Activated B cell treated with CpG ODN at 0.5 μM for 24 hours (primary cell): Measurements from ENCODE around the gene APLP2. TPM values are rescaled to one million over a fixed set of nuclear protein-coding genes. Genes with fewer than 3 reads are reported as not detected.

Experiments
- ATAC-seq: fragments of 200-7000 bp; cut with Tn5 transposase; one replicate; pipeline ENCODE4 v1.10.0; 2021; ENCODE audit warnings: low read depth, mild to moderate bottlenecking, moderate library complexity
- CTCF ChIA-PET: fragments of 350-600 bp; sonication (Branson Sonifier 250); formaldehyde crosslinking; loops from one replicate; lab custom pipeline; 2021; ENCODE audit warnings: antibody characterized with exemption; lab: Charles Lee
- POLR2A ChIA-PET: fragments of 350-600 bp; sonication (Branson Sonifier 250); formaldehyde crosslinking; loops from one replicate; lab custom pipeline; 2021; ENCODE audit warnings: antibody characterized with exemption; lab: Charles Lee
- DNase-seq: peaks from one replicate; pipeline ENCODE4 v3.0.0; 2022
- H3K27ac Mint-ChIP-seq: one replicate; pipeline ENCODE4 v1.8.0; 2020; ENCODE audit warnings: mixed read lengths
- H3K27me3 Mint-ChIP-seq: one replicate; pipeline ENCODE4 v1.8.0; 2021; ENCODE audit warnings: mixed read lengths
- H3K36me3 Mint-ChIP-seq: one replicate; pipeline ENCODE4 v1.8.0; 2021; ENCODE audit warnings: low read depth, mixed read lengths
- H3K4me1 Mint-ChIP-seq: one replicate; pipeline ENCODE4 v1.8.0; 2021; ENCODE audit warnings: mixed read lengths
- H3K4me3 Mint-ChIP-seq: one replicate; pipeline ENCODE4 v1.8.0; 2020; ENCODE audit warnings: mild to moderate bottlenecking, mixed read lengths
- H3K9me3 Mint-ChIP-seq: one replicate; pipeline ENCODE4 v1.8.0; 2020; ENCODE audit warnings: mixed read lengths
- CTCF ChIP-seq: fragments of 200-600 bp; IDR thresholded peaks from one replicate; pipeline ENCODE4 v1.8.0; 2022; ENCODE audit warnings: antibody characterized with exemption, mild to moderate bottlenecking
- intact Hi-C: fragments of 100-400 bp; cut with micrococcal nuclease; formaldehyde crosslinking; loops from one replicate; pipeline ENCODE4 v1.15.1; 2024
- total RNA-seq: library from RNA; stranded (reverse); gene quantifications from 2 replicates; pipeline ENCODE4 v1.2.3, GENCODE V29; 2022

The APLP2 gene
- total RNA-seq, 1 donor from 2014 or later, result 50.8 TPM

- Mint-ChIP-seq H3K4me1 (peaks cover 56% of the 10 kb centered on the region), H3K36me3 (peaks cover 16% of the 10 kb centered on the region), H3K9me3 (no peaks in the 10 kb centered on the region), H3K27ac (no peak overlapping the region), H3K27me3 (no peaks in the 10 kb centered on the region), H3K4me3 (no peak overlapping the region)
- ATAC-seq (no peak), DNase-seq (no peak)
- no peak for TF ChIP-seq CTCF
- CTCF ChIA-PET, result no interaction called here
- intact Hi-C loops, result no loop called here
- POLR2A ChIA-PET, result no interaction called here
These were observed 79.2 kb downstream of the APLP2 start for GRCh38 chr11:130148796-130149326.

- ChIA-PET POLR2A (interaction anchor here (1.8 kb wide), 2 partner anchors 9 to 11 kb away, joined by 5 to 8 read pairs; partner anchors contain the start of gene ST14), CTCF (interaction anchor here (1.3 to 1.6 kb wide), 2 partner anchors 18 to 62 kb away, joined by 5 to 9 read pairs; no protein-coding TSS in a partner anchor)
- Mint-ChIP-seq H3K4me3 (no peak overlapping the region), H3K4me1 (peaks cover 54% of the 10 kb centered on the region), H3K27me3 (no peaks in the 10 kb centered on the region), H3K36me3 (no peaks in the 10 kb centered on the region), H3K9me3 (no peaks in the 10 kb centered on the region), H3K27ac (no peak overlapping the region)
- no peak for TF ChIP-seq CTCF
- ATAC-seq (no peak), DNase-seq (no peak)
- intact Hi-C loops, result no loop called here
These were observed 81.1 kb downstream of the APLP2 start for GRCh38 chr11:130150790-130151189.

GRCh38 chr11:130151196-130151595 lies 81.5 kb downstream of the APLP2 start:
- no peak for TF ChIP-seq CTCF
- peaks cover 53% of the 10 kb centered on the region for H3K4me1 Mint-ChIP-seq
- intact Hi-C loops, result no loop called here
- ATAC-seq (no peak), DNase-seq (no peak)
- no peak overlapping the region for H3K4me3 Mint-ChIP-seq
- no peaks in the 10 kb centered on the region for H3K36me3 Mint-ChIP-seq
- no peaks in the 10 kb centered on the region for H3K27me3 Mint-ChIP-seq
- POLR2A ChIA-PET, result interaction anchor here (0.5 to 1.8 kb wide), 3 partner anchors 8 to 147 kb away, joined by 5 to 9 read pairs (median 8); partner anchors contain the start of gene ST14
- H3K9me3 Mint-ChIP-seq, result no peaks in the 10 kb centered on the region
- CTCF ChIA-PET, result interaction anchor here (1.3 to 1.6 kb wide), 2 partner anchors 19 to 62 kb away, joined by 5 to 9 read pairs; no protein-coding TSS in a partner anchor
- no peak overlapping the region for H3K27ac Mint-ChIP-seq

GRCh38 chr11:130156108-130157022 lies 86.7 kb downstream of the APLP2 start:
- ATAC-seq (no peak), DNase-seq (no peak)
- Mint-ChIP-seq H3K4me1 (peaks cover 35% of the 10 kb centered on the region), H3K27me3 (no peaks in the 10 kb centered on the region), H3K36me3 (no peaks in the 10 kb centered on the region), H3K27ac (no peak overlapping the region), H3K4me3 (no peak overlapping the region), H3K9me3 (no peaks in the 10 kb centered on the region)
- ChIA-PET CTCF (interaction anchor here (1.2 kb wide), 1 partner anchor 25 kb away, joined by 3 read pairs; no protein-coding TSS in a partner anchor), POLR2A (interaction anchor here (0.6 to 1.7 kb wide), 2 partner anchors 9 to 85 kb away, joined by 4 to 5 read pairs; no protein-coding TSS in a partner anchor)
- TF ChIP-seq CTCF, result no peak
- intact Hi-C loops, result no loop called here

GRCh38 chr11:130157101-130157500 lies 87.4 kb downstream of the APLP2 start:
- Mint-ChIP-seq H3K36me3 (no peaks in the 10 kb centered on the region), H3K4me3 (no peak overlapping the region), H3K9me3 (no peaks in the 10 kb centered on the region), H3K4me1 (peaks cover 34% of the 10 kb centered on the region), H3K27ac (no peak overlapping the region), H3K27me3 (no peaks in the 10 kb centered on the region)
- intact Hi-C loops, result no loop called here
- ATAC-seq, result no peak
- POLR2A ChIA-PET, result interaction anchor here (1.7 kb wide), 1 partner anchor 8 kb away, joined by 5 read pairs; no protein-coding TSS in a partner anchor
- no peak for DNase-seq
- TF ChIP-seq CTCF, result no peak
- CTCF ChIA-PET, result interaction anchor here (1.2 kb wide), 1 partner anchor 25 kb away, joined by 3 read pairs; no protein-coding TSS in a partner anchor
